GM12878 (cell line): ENCODE data around the gene ALG12.

Experiments used
- CEBPB ChIP-seq, 2 experiments: fragments of 150-350 bp in 1 of 2; IDR thresholded peaks; 2 replicates each; pipeline ENCODE4 v1.6.1; 2012 to 2014; ENCODE audit warnings: low read depth in 2 of 2, low read length in 2 of 2, borderline replicate concordance in 1 of 2, inconsistent platforms in 1 of 2
- CTCF ChIP-seq, 3 experiments: IDR thresholded peaks in 2 of 3; conservative IDR thresholded peaks in 1 of 3; 2 replicates each; pipeline ENCODE4 v1.5.1; 2011; ENCODE audit warnings: low read depth in 3 of 3, low read length in 3 of 3, mild to moderate bottlenecking in 3 of 3, control low read depth in 2 of 3, moderate library complexity in 2 of 3, inconsistent platforms in 1 of 3, mixed read lengths in 1 of 3; ENCODE audit not compliant: control insufficient read depth in 2 of 3, insufficient read depth in 1 of 3; ENCODE audit errors: extremely low read depth in 1 of 3
- EED ChIP-seq: sonication (generic); IDR thresholded peaks from 2 replicates; pipeline ENCODE4 v1.6.1; 2016; ENCODE audit warnings: antibody characterized with exemption, low read depth
- EZH2 ChIP-seq: IDR thresholded peaks from 2 replicates; pipeline ENCODE4 v1.6.1; 2012; ENCODE audit warnings: low read depth, mild to moderate bottlenecking, control low read depth, inconsistent platforms, low read length, borderline replicate concordance; ENCODE audit not compliant: control insufficient read depth
- FOS ChIP-seq: IDR thresholded peaks from 3 replicates; pipeline ENCODE4 v1.6.1; 2011; ENCODE audit warnings: borderline replicate concordance; ENCODE audit not compliant: insufficient read length; ENCODE audit errors: extremely low read depth
- RAD21 ChIP-seq: IDR thresholded peaks from 2 replicates; pipeline ENCODE4 v1.6.1; 2011; ENCODE audit warnings: mild to moderate bottlenecking, low read depth, low read length, moderate library complexity; ENCODE audit not compliant: insufficient read depth
- RAD51 ChIP-seq: fragments of 450-650 bp; IDR thresholded peaks from 2 replicates; pipeline ENCODE4 v1.6.1; 2016; ENCODE audit warnings: moderate library complexity, mild to moderate bottlenecking, inconsistent platforms
- RBBP5 ChIP-seq: fragments of 200-600 bp; sonication (generic); conservative IDR thresholded peaks from 2 replicates; pipeline ENCODE4 v1.6.1; 2016
- TAF1 ChIP-seq: IDR thresholded peaks from 2 replicates; pipeline ENCODE4 v1.6.1; 2011; ENCODE audit warnings: mild to moderate bottlenecking, low read depth, low read length, borderline replicate concordance
- TARDBP ChIP-seq: IDR thresholded peaks from 2 replicates; pipeline ENCODE4 v1.6.1; 2016; ENCODE audit warnings: borderline replicate concordance

- TF ChIP-seq RAD51 (no peak), EED (no peak), RBBP5 (no peak), TARDBP (no peak), TAF1 (no peak), CTCF (IDR thresholded peaks at IDR 0.05 in 2 of 3, conservative IDR thresholded peaks at IDR 0.05 in 1 of 3; ENCODE audit: control insufficient read depth in 2 of 3, extremely low read depth in 1 of 3, insufficient read depth in 1 of 3, low read depth in 3 of 3, low read length in 3 of 3) (no peak), RAD21 (no peak), CEBPB (IDR thresholded peaks at IDR 0.05; ENCODE audit: borderline replicate concordance in 1 of 2, low read depth in 2 of 2, low read length in 2 of 2) (no peak), FOS (no peak), EZH2 (no peak)
These were observed 47.1 kb upstream of the ALG12 start for GRCh38 chr22:49965091-49966040.
